ENCODE results near the gene RBPJ.

Gene RBPJ

DNA sequence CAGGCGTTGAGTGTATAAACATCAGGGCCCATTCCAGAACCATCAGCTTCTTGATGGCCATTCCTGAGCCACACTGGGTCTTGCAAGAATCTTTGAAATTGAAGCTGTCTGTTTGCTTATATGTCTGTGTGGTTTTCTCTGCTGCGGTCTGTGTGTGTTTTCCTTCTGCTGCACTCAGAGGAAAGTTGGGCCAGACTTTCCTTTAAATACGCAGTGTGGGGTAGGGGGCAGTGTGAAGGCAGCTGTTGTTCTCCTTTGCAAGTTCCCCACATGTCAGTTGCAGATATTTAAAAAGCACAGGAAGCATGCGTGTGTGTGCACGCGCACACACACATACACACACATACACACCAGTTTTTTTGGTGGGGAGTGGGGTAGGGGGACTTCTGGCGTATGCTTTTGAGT, 137.3 kb downstream of the RBPJ start:
- H3K36me3 ChIP-seq (ENCODE audit: insufficient read depth, low read length) = no peaks in the 10 kb centered on the region
- no peaks in the 10 kb centered on the region for H3K4me1 ChIP-seq (ENCODE audit: insufficient read depth, low read length)
- no peaks in the 10 kb centered on the region for H3K27me3 ChIP-seq (ENCODE audit: insufficient read depth, low read length)
- no peak overlapping the region for H3K4me3 ChIP-seq (ENCODE audit: low read length)
- H2AFZ ChIP-seq (ENCODE audit: low read depth, low read length) = no peak overlapping the region
- no peaks in the 10 kb centered on the region for H3K9me3 ChIP-seq (ENCODE audit: low read length)

- Histone ChIP-seq H3K9me3 (ENCODE audit: low read length) (no peaks in the 10 kb centered on the region), H3K27me3 (ENCODE audit: insufficient read depth, low read length) (no peaks in the 10 kb centered on the region), H2AFZ (ENCODE audit: low read depth, low read length) (no peak overlapping the region)
Measured at GRCh38 chr4:26459054-26459755, 138.4 kb downstream of the RBPJ start.

GRCh38 chr4:26459756-26460530, 139.1 kb downstream of the RBPJ start:
- no peak overlapping the region for H2AFZ ChIP-seq (ENCODE audit: low read depth, low read length)
- no peaks in the 10 kb centered on the region for H3K9me3 ChIP-seq (ENCODE audit: low read length)
- no peak overlapping the region for H3K4me3 ChIP-seq (ENCODE audit: low read length)
- H3K4me1 ChIP-seq (ENCODE audit: insufficient read depth, low read length) = no peaks in the 10 kb centered on the region
- H3K27me3 ChIP-seq (ENCODE audit: insufficient read depth, low read length) = no peaks in the 10 kb centered on the region
- H3K36me3 ChIP-seq (ENCODE audit: insufficient read depth, low read length) = no peaks in the 10 kb centered on the region

More at GRCh38 chr4:26459054-26459755, 138.4 kb downstream of the RBPJ start:
- H3K36me3 ChIP-seq (ENCODE audit: insufficient read depth, low read length) = no peaks in the 10 kb centered on the region
- H3K4me1 ChIP-seq (ENCODE audit: insufficient read depth, low read length) = no peaks in the 10 kb centered on the region
- H3K4me3 ChIP-seq (ENCODE audit: low read length) = no peak overlapping the region

GRCh38 chr4:26462874-26463273, 142.1 kb downstream of the RBPJ start:
- no peak overlapping the region for H2AFZ ChIP-seq (ENCODE audit: low read depth, low read length)
- H3K9me3 ChIP-seq (ENCODE audit: low read length) = no peaks in the 10 kb centered on the region
- no peaks in the 10 kb centered on the region for H3K4me1 ChIP-seq (ENCODE audit: insufficient read depth, low read length)
- H3K27me3 ChIP-seq (ENCODE audit: insufficient read depth, low read length) = no peaks in the 10 kb centered on the region
- H3K36me3 ChIP-seq (ENCODE audit: insufficient read depth, low read length) = no peaks in the 10 kb centered on the region
- H3K4me3 ChIP-seq (ENCODE audit: low read length) = no peak overlapping the region

- Histone ChIP-seq H3K9me3 (ENCODE audit: low read length) (no peaks in the 10 kb centered on the region), H3K27me3 (ENCODE audit: insufficient read depth, low read length) (no peaks in the 10 kb centered on the region), H3K4me3 (ENCODE audit: low read length) (no peak overlapping the region), H3K36me3 (ENCODE audit: insufficient read depth, low read length) (no peaks in the 10 kb centered on the region), H2AFZ (ENCODE audit: low read depth, low read length) (no peak overlapping the region), H3K4me1 (ENCODE audit: insufficient read depth, low read length) (peaks cover 3% of the 10 kb centered on the region)
Measured at GRCh38 chr4:26463386-26463785, 142.6 kb downstream of the RBPJ start.

DNA sequence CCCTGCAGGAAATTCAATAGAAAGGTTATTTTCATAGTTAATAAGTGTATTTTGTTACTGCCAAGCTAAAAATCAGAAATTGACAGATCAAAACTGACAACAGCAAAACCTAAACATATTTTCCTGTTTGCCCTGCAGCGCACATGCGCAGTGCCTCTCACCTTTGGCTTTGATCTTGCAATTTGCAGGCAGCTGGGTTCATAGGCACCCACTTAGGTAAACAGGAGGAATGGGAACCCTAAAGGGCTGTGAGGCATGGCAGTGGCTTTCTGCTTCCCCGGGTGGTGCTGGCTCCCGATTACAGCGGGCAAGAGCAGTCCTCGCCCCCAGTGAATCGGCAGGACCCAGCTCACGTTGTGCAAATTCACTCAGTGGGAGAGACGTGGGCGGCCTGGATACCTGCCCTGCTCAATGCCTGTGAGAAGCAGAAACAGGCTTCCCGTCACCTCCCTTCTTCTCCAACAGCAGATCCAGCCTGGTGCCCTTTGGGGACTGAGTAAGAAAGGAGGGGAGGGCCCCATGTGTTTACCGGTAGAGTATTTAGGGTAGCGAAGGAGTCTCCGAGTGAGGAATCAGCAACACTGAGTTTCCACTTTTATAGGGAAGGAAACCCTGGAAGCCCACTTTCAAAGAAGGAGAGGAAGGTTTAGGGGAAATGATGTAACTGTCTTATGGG, 143.7 kb downstream of the RBPJ start:
- Histone ChIP-seq H3K36me3 (ENCODE audit: insufficient read depth, low read length) (no peaks in the 10 kb centered on the region), H3K9me3 (ENCODE audit: low read length) (no peaks in the 10 kb centered on the region), H3K4me1 (ENCODE audit: insufficient read depth, low read length) (peaks cover 4% of the 10 kb centered on the region), H3K4me3 (ENCODE audit: low read length) (no peak overlapping the region), H3K27me3 (ENCODE audit: insufficient read depth, low read length) (no peaks in the 10 kb centered on the region), H2AFZ (ENCODE audit: low read depth, low read length) (no peak overlapping the region)

DNA sequence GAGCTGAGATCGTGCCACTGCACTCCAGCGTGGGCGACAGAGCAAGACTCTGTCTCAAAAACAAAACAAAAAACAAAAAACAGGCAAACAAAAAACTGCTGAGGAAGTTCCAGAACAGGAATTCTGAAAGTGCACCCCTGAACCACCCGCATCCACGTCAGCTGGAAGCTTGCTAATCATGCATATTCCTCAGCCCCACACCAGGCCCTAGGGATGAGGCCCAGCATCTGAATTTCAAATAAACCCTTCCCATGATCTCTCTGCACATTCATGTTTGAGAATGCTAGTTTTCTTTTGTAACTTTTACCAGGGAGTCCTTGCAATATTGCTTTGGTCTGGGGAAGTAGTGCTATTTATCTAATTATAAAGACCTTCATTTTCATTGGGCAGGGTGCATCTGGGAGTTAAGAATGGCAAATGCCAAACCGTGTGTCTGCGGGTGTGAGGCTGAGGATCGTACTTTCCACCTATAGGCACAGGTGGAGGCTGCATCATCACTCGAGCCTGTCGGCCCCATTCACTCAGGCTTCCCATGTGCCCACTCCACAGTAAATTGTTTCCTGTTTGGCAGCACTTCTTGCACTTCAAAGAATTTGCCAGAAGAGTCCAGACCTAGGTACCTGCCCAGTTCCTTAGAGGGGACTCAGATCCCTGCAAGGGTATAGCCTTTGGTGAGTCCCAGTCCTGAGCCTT, 145.9 kb downstream of the RBPJ start:
- H3K4me3 ChIP-seq (ENCODE audit: low read length) = no peak overlapping the region
- H3K36me3 ChIP-seq (ENCODE audit: insufficient read depth, low read length) = no peaks in the 10 kb centered on the region
- H3K27me3 ChIP-seq (ENCODE audit: insufficient read depth, low read length) = no peaks in the 10 kb centered on the region
- H3K9me3 ChIP-seq (ENCODE audit: low read length) = no peaks in the 10 kb centered on the region
- H2AFZ ChIP-seq (ENCODE audit: low read depth, low read length) = no peak overlapping the region
- peaks cover 4% of the 10 kb centered on the region for H3K4me1 ChIP-seq (ENCODE audit: insufficient read depth, low read length)

DNA sequence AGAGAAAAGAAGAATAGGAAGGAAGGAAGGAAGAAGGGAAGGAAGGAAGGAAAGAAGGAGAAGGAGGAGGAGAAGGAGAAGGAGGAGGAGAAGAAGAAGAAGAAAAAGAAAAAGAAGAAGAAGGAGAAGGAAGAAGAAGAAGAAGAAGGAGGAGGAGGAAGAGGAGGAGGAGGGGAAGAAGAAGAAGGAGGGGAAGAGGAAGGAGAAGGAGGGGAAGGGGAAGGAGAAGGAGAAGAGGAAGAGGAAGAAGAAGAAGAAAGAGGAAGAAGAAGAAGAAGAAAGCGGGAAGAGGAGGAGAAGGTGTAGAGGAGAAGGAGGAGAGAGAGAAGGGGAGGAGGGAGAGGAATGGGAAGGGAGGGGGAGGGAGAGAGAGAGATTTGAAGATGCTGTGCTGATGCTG, 146.9 kb downstream of the RBPJ start:
- H3K27me3 ChIP-seq (ENCODE audit: insufficient read depth, low read length) = no peaks in the 10 kb centered on the region
- no peaks in the 10 kb centered on the region for H3K9me3 ChIP-seq (ENCODE audit: low read length)
- no peak overlapping the region for H3K4me3 ChIP-seq (ENCODE audit: low read length)
- no peaks in the 10 kb centered on the region for H3K36me3 ChIP-seq (ENCODE audit: insufficient read depth, low read length)
- peaks cover 4% of the 10 kb centered on the region for H3K4me1 ChIP-seq (ENCODE audit: insufficient read depth, low read length)
- no peak overlapping the region for H2AFZ ChIP-seq (ENCODE audit: low read depth, low read length)

GRCh38 chr4:26468283-26468949, 147.6 kb downstream of the RBPJ start:
- no peak overlapping the region for H3K4me3 ChIP-seq (ENCODE audit: low read length)
- no peaks in the 10 kb centered on the region for H3K9me3 ChIP-seq (ENCODE audit: low read length)
- no peak overlapping the region for H2AFZ ChIP-seq (ENCODE audit: low read depth, low read length)
- no peaks in the 10 kb centered on the region for H3K36me3 ChIP-seq (ENCODE audit: insufficient read depth, low read length)
- no peaks in the 10 kb centered on the region for H3K27me3 ChIP-seq (ENCODE audit: insufficient read depth, low read length)
- peaks cover 4% of the 10 kb centered on the region for H3K4me1 ChIP-seq (ENCODE audit: insufficient read depth, low read length)

DNA sequence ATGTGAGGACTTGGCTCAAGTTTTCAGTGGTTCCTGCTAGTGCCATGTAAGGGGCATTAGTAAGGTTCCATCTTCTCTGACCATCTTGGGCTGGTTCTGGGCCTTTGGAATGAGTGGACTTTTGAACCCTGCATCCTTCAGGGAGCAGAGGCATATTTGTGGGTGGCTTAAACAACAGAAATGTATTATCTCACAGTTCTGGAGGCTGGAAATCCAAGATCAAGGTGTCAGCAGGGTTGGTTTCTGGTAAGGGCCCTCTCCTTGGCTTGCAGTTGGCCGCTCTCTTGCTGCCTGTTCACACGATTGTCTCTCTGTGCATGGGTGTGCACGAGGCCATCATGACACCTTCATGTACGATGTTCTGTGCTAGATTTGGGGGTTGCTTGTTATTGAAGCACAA, 148.2 kb downstream of the RBPJ start:
- Histone ChIP-seq H3K9me3 (ENCODE audit: low read length) (no peaks in the 10 kb centered on the region), H3K4me1 (ENCODE audit: insufficient read depth, low read length) (peaks cover 4% of the 10 kb centered on the region), H2AFZ (ENCODE audit: low read depth, low read length) (no peak overlapping the region), H3K4me3 (ENCODE audit: low read length) (no peak overlapping the region), H3K27me3 (ENCODE audit: insufficient read depth, low read length) (no peaks in the 10 kb centered on the region), H3K36me3 (ENCODE audit: insufficient read depth, low read length) (no peaks in the 10 kb centered on the region)

DNA sequence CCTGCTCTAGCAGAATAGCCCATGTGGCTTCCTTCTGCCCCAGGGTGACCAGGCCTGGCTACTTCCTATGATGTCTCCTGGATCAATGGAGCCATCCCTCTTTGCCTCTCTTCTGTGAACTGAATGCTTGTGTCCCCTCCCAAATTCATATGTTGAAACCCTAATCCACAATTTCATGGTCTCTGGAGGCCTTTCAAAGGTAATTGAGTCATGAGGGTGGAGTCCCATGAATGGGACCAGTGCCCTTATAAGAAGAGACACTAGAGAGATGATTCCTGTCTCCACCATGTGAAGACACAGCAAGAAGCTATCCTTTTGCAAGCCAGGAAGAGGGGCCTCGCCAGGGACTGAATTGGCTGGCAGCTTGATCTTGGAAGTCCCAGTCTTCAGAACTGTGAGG, 151.1 kb downstream of the RBPJ start:
- Histone ChIP-seq H3K4me3 (ENCODE audit: low read length) (no peak overlapping the region), H3K36me3 (ENCODE audit: insufficient read depth, low read length) (no peaks in the 10 kb centered on the region), H2AFZ (ENCODE audit: low read depth, low read length) (no peak overlapping the region), H3K27me3 (ENCODE audit: insufficient read depth, low read length) (no peaks in the 10 kb centered on the region), H3K4me1 (ENCODE audit: insufficient read depth, low read length) (peaks cover 4% of the 10 kb centered on the region), H3K9me3 (ENCODE audit: low read length) (no peaks in the 10 kb centered on the region)

DNA sequence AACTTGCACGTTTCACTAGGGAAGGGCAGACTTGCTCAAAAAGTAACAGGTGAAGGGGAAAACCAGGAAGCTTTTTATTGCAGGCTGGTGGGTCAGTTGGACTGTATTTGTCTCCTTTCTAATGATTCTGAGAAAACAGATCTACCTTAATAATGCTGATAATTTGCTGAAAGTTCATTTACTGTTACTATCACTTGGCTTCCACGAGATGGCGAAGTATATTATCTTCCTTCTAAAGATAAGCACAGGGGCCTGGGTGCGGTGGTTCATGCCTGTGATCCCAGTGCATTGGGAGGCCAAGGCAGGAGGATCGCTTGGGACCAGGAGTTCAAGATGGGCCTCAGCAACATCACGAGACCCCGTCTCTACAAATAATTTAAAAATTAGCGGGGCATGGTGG, 153.1 kb downstream of the RBPJ start:
- H3K9me3 ChIP-seq (ENCODE audit: low read length) = no peaks in the 10 kb centered on the region
- H3K36me3 ChIP-seq (ENCODE audit: insufficient read depth, low read length) = no peaks in the 10 kb centered on the region
- no peaks in the 10 kb centered on the region for H3K4me1 ChIP-seq (ENCODE audit: insufficient read depth, low read length)
- H3K4me3 ChIP-seq (ENCODE audit: low read length) = no peak overlapping the region
- no peak overlapping the region for H2AFZ ChIP-seq (ENCODE audit: low read depth, low read length)
- no peaks in the 10 kb centered on the region for H3K27me3 ChIP-seq (ENCODE audit: insufficient read depth, low read length)

All from neuron (in vitro differentiated cells).